ENCODE measurements around the gene DNAJB6.

DNAJB6 gene

GRCh38 chr7:157366722-157367121, 29.9 kb downstream of the DNAJB6 start:
- DNase-seq (ENCODE audit: low read depth, low spot score): no peak

GRCh38 chr7:157368955-157369354, 32.2 kb downstream of the DNAJB6 start:
- no peak for DNase-seq (ENCODE audit: low read depth, low spot score)

- no peak for DNase-seq (ENCODE audit: low read depth, low spot score)
These were observed 33.9 kb downstream of the DNAJB6 start for GRCh38 chr7:157370742-157371141.

- DNase-seq (ENCODE audit: low read depth, low spot score): no peak
These were observed 34.5 kb downstream of the DNAJB6 start for GRCh38 chr7:157371296-157371695.

GRCh38 chr7:157372300-157373232, 35.8 kb downstream of the DNAJB6 start:
- DNase-seq (ENCODE audit: low read depth, low spot score): no peak

- no peak for DNase-seq (ENCODE audit: low read depth, low spot score)
These were observed 36.7 kb downstream of the DNAJB6 start for GRCh38 chr7:157373493-157373892.

- DNase-seq (ENCODE audit: low read depth, low spot score): no peak
These were observed 38.6 kb downstream of the DNAJB6 start for GRCh38 chr7:157375410-157375809.

- no peak for DNase-seq (ENCODE audit: low read depth, low spot score)
These were observed 40.8 kb downstream of the DNAJB6 start for GRCh38 chr7:157377436-157378124.

GRCh38 chr7:157378390-157378789, 41.6 kb downstream of the DNAJB6 start:
- no peak for DNase-seq (ENCODE audit: low read depth, low spot score)

GRCh38 chr7:157379493-157379892, 42.7 kb downstream of the DNAJB6 start:
- no peak for DNase-seq (ENCODE audit: low read depth, low spot score)

- no peak for DNase-seq (ENCODE audit: low read depth, low spot score)
These were observed 43.6 kb downstream of the DNAJB6 start for GRCh38 chr7:157380416-157380815.

GRCh38 chr7:157383868-157384267, 47.1 kb downstream of the DNAJB6 start:
- DNase-seq (ENCODE audit: low read depth, low spot score): no peak

GRCh38 chr7:157384301-157384700, 47.5 kb downstream of the DNAJB6 start:
- no peak for DNase-seq (ENCODE audit: low read depth, low spot score)

GRCh38 chr7:157386979-157387800, 50.4 kb downstream of the DNAJB6 start:
- peak; percentile 73 for DNase-seq (ENCODE audit: low read depth, low spot score)

- no peak for DNase-seq (ENCODE audit: low read depth, low spot score)
These were observed 51.5 kb downstream of the DNAJB6 start for GRCh38 chr7:157388301-157388700.

- DNase-seq (ENCODE audit: low read depth, low spot score): no peak
These were observed 53.3 kb downstream of the DNAJB6 start for GRCh38 chr7:157389951-157390730.

- no peak for DNase-seq (ENCODE audit: low read depth, low spot score)
These were observed 54.4 kb downstream of the DNAJB6 start for GRCh38 chr7:157391036-157391710.

- no peak for DNase-seq (ENCODE audit: low read depth, low spot score)
These were observed 55.6 kb downstream of the DNAJB6 start for GRCh38 chr7:157392256-157393037.

- DNase-seq (ENCODE audit: low read depth, low spot score): no peak
These were observed 57.7 kb downstream of the DNAJB6 start for GRCh38 chr7:157394246-157395191.

All from activated naive CD8-positive, alpha-beta T cell treated with anti-CD3 and anti-CD28 coated beads, Interleukin-2, amount 50 U/mL, for 16 hours (primary cell).